Panc1 (cell line): ENCODE data around the gene MYRFL. TPM values are rescaled to one million over a fixed set of nuclear protein-coding genes. Genes with fewer than 3 reads are reported as not detected.

ENCODE experiments used
- ATAC-seq: fragments of 200-7000 bp; cut with Tn5 transposase; 2 replicates; pipeline ENCODE4 v1.9.1; 2020; ENCODE audit warnings: mild to moderate bottlenecking, moderate library complexity
- BruUV-seq: library from RNA; stranded (reverse); fragments of 400-500 nt; replicated peaks from 2 replicates; lab custom pipeline; 2021; lab: Mats Ljungman, UMichigan
- CTCF ChIA-PET: fragments of 300-600 bp; sonication (Branson Sonifier 250); formaldehyde crosslinking; loops from one replicate; lab custom pipeline; 2022; ENCODE audit warnings: antibody characterized with exemption; lab: Charles Lee
- POLR2A ChIA-PET: fragments of 300-600 bp; sonication (Branson Sonifier 250); formaldehyde crosslinking; loops from one replicate; lab custom pipeline; 2022; ENCODE audit warnings: antibody characterized with exemption; lab: Charles Lee
- DNase-seq: peaks from one replicate; pipeline ENCODE4 v3.0.0-alpha.2; 2010; ENCODE audit warnings: low read depth, low spot score
- H3K27ac ChIP-seq: 2 replicates; pipeline ENCODE4 v1.5.1; 2011; ENCODE audit warnings: mild to moderate bottlenecking, low read length, inconsistent platforms
- H3K27me3 ChIP-seq: fragments of 200-500 bp; sonication (Bioruptor generic); 2 replicates; pipeline ENCODE4 v1.6.0; 2014; ENCODE audit warnings: low read length, inconsistent platforms; ENCODE audit not compliant: control insufficient read depth, insufficient read depth
- H3K36me3 ChIP-seq: fragments of 200-500 bp; sonication (Bioruptor generic); 2 replicates; pipeline ENCODE4 v1.5.1; 2014; ENCODE audit warnings: inconsistent platforms, mild to moderate bottlenecking, low read length, moderate library complexity; ENCODE audit not compliant: control insufficient read depth, insufficient read depth
- H3K4me1 ChIP-seq: 2 replicates; pipeline ENCODE4 v1.5.1; 2011; ENCODE audit warnings: inconsistent platforms, mild to moderate bottlenecking, low read length, moderate library complexity; ENCODE audit not compliant: control insufficient read depth, insufficient read depth
- H3K4me3 ChIP-seq, 2 experiments: 2 replicates each; pipeline ENCODE4 v1.5.1; 2011 to 2012; ENCODE audit warnings: low read depth in 2 of 2, low read length in 2 of 2, mild to moderate bottlenecking in 2 of 2, inconsistent platforms in 1 of 2, moderate library complexity in 1 of 2
- H3K9me3 ChIP-seq: fragments of 200-500 bp; sonication (Bioruptor generic); 2 replicates; pipeline ENCODE4 v1.5.1; 2014; ENCODE audit warnings: low read depth, mild to moderate bottlenecking, inconsistent platforms, low read length, moderate library complexity; ENCODE audit not compliant: control insufficient read depth, insufficient read depth
- POLR2AphosphoS5 ChIP-seq: IDR thresholded peaks from 2 replicates; pipeline ENCODE4 v1.6.1; 2012; ENCODE audit warnings: mild to moderate bottlenecking, low read depth, low read length, moderate library complexity
- SIN3A ChIP-seq: IDR thresholded peaks from 2 replicates; pipeline ENCODE4 v1.6.1; 2012; ENCODE audit warnings: low read depth, mild to moderate bottlenecking, low read length, moderate library complexity, borderline replicate concordance; ENCODE audit not compliant: insufficient read depth
- TCF7L2 ChIP-seq: IDR thresholded peaks from 2 replicates; pipeline ENCODE4 v1.6.1; 2011; ENCODE audit warnings: mild to moderate bottlenecking, low read depth, low read length, inconsistent platforms
- in situ Hi-C: cut with HindIII; loops from 2 replicates; pipeline ENCODE4 v1.10.0; 2016; ENCODE audit warnings: low sequenced_read_pairs, low pct_unique_long_range_greater_than_20kb
- intact Hi-C: fragments of 100-400 bp; cut with micrococcal nuclease; formaldehyde crosslinking; loops from one replicate; pipeline ENCODE4 v1.10.0; 2022; ENCODE audit not compliant: unreplicated experiment
- total RNA-seq: library from RNA; stranded (reverse); gene quantifications from one replicate; pipeline ENCODE4 v1.2.1, GENCODE V29; 2021; ENCODE audit not compliant: unreplicated experiment
- TF ChIP-seq, protein P1 (sequence below), 2 experiments: IDR thresholded peaks; 2 replicates each; pipeline ENCODE4 v1.6.1; 2011 to 2012; ENCODE audit warnings: low read depth in 2 of 2, control low read depth in 1 of 2, low read length in 1 of 2, mild to moderate bottlenecking in 1 of 2, moderate library complexity in 1 of 2; ENCODE audit not compliant: insufficient read depth in 1 of 2
- TF ChIP-seq, protein P2 (sequence below): fragments of 450-650 bp; IDR thresholded peaks from 2 replicates; pipeline ENCODE4 v1.5.1; 2017; ENCODE audit warnings: mild to moderate bottlenecking

The MYRFL gene
- total RNA-seq, 1 experiment from 2014 or later = not detected

DNA sequence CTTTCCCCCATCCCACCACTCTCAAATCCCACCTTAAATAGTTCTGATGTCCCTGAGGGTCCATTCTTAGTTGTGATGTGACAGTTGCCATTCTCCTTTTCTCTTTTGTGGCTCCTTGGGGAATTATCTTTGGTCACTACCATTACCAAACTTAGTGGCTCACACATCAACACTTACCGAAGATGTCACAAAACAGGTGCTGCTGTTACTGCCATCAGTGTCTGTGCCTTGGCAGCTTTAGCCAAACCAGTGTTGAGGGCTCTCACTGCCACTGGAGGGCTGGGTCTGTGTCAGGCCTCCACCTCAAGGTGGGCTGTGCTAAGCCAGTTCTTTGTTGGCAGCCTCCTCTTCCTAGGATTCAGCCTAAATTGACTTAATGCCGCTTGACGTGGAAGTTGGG is 144.0 kb downstream of the MYRFL start:
- in situ Hi-C loops (no loop called here), intact Hi-C loops (no loop called here)
- Histone ChIP-seq H3K36me3 (no peaks in the 10 kb centered on the region), H3K4me1 (no peaks in the 10 kb centered on the region), H3K9me3 (no peaks in the 10 kb centered on the region), H3K4me3 (no peak overlapping the region), H3K27me3 (no peaks in the 10 kb centered on the region), H3K27ac (no peak overlapping the region)
- DNase-seq (no peak), ATAC-seq (no peak)
- no peak for TF ChIP-seq POLR2AphosphoS5
- TF ChIP-seq, protein P1, sequence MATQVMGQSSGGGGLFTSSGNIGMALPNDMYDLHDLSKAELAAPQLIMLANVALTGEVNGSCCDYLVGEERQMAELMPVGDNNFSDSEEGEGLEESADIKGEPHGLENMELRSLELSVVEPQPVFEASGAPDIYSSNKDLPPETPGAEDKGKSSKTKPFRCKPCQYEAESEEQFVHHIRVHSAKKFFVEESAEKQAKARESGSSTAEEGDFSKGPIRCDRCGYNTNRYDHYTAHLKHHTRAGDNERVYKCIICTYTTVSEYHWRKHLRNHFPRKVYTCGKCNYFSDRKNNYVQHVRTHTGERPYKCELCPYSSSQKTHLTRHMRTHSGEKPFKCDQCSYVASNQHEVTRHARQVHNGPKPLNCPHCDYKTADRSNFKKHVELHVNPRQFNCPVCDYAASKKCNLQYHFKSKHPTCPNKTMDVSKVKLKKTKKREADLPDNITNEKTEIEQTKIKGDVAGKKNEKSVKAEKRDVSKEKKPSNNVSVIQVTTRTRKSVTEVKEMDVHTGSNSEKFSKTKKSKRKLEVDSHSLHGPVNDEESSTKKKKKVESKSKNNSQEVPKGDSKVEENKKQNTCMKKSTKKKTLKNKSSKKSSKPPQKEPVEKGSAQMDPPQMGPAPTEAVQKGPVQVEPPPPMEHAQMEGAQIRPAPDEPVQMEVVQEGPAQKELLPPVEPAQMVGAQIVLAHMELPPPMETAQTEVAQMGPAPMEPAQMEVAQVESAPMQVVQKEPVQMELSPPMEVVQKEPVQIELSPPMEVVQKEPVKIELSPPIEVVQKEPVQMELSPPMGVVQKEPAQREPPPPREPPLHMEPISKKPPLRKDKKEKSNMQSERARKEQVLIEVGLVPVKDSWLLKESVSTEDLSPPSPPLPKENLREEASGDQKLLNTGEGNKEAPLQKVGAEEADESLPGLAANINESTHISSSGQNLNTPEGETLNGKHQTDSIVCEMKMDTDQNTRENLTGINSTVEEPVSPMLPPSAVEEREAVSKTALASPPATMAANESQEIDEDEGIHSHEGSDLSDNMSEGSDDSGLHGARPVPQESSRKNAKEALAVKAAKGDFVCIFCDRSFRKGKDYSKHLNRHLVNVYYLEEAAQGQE (IDR thresholded peaks at IDR 0.05; ENCODE audit: insufficient read depth in 1 of 2, low read depth in 2 of 2, low read length in 1 of 2) = no peak
- TF ChIP-seq SIN3A = no peak
- no peak for TF ChIP-seq TCF7L2
- TF ChIP-seq, protein P2, sequence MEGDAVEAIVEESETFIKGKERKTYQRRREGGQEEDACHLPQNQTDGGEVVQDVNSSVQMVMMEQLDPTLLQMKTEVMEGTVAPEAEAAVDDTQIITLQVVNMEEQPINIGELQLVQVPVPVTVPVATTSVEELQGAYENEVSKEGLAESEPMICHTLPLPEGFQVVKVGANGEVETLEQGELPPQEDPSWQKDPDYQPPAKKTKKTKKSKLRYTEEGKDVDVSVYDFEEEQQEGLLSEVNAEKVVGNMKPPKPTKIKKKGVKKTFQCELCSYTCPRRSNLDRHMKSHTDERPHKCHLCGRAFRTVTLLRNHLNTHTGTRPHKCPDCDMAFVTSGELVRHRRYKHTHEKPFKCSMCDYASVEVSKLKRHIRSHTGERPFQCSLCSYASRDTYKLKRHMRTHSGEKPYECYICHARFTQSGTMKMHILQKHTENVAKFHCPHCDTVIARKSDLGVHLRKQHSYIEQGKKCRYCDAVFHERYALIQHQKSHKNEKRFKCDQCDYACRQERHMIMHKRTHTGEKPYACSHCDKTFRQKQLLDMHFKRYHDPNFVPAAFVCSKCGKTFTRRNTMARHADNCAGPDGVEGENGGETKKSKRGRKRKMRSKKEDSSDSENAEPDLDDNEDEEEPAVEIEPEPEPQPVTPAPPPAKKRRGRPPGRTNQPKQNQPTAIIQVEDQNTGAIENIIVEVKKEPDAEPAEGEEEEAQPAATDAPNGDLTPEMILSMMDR = no peak
- no TSS peak for BruUV-seq
- ChIA-PET CTCF (no interaction called here), POLR2A (no interaction called here)

DNA sequence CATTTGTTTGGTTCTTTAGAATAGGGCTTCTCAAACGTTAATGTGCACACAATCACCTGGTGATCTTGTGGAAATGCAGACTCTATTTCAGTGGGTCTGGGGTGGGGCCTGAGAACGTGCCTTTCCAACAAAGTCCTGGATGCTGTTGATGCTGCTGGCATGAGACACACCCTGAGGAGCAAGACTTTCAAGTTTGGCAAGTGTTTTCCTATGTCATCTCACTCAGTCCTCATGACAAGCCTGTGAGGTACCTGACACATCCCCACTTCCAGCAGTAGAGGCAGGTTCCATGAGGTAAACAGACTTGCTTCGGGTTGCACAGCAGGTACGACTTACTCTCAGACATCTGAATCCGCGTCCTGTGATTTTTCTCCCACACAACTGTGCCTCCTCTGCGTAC is 147.1 kb downstream of the MYRFL start:
- CTCF ChIA-PET = no interaction called here
- Histone ChIP-seq H3K36me3 (no peaks in the 10 kb centered on the region), H3K4me1 (no peaks in the 10 kb centered on the region), H3K27ac (no peak overlapping the region), H3K9me3 (no peaks in the 10 kb centered on the region), H3K27me3 (no peaks in the 10 kb centered on the region; the same call in 1 of the 2 replicates), H3K4me3 (no peak overlapping the region)
- BruUV-seq = no TSS peak
- POLR2A ChIA-PET = no interaction called here
- in situ Hi-C loops (no loop called here), intact Hi-C loops (no loop called here)
- no peak for ATAC-seq
- TF ChIP-seq POLR2AphosphoS5 (no peak), SIN3A (no peak), TCF7L2 (no peak)
- TF ChIP-seq, protein P2 = no peak
- TF ChIP-seq, protein P1 (IDR thresholded peaks at IDR 0.05; ENCODE audit: insufficient read depth in 1 of 2, low read depth in 2 of 2, low read length in 1 of 2) = no peak
- DNase-seq = no peak
